ENCODE measurements around the gene LRRK2.
"Not testable (repeated sequence)": the region's sequence is repeated elsewhere in the genome, so short reads cannot be mapped to it uniquely, and the experiment has no call there.

LRRK2 gene

GRCh38 chr12:40343124-40343523 lies 118.3 kb downstream of the LRRK2 start:
- Mint-ChIP-seq H3K27me3 (no peaks in the 10 kb centered on the region), H3K4me3 (no peak overlapping the region), H3K4me1 (no peaks in the 10 kb centered on the region), H3K9me3 (no peaks in the 10 kb centered on the region), H3K27ac (no peak overlapping the region), H3K36me3 (peaks cover 34% of the 10 kb centered on the region)
- ATAC-seq: no peak

GRCh38 chr12:40344312-40344711 lies 119.5 kb downstream of the LRRK2 start:
- Mint-ChIP-seq H3K9me3 (no peaks in the 10 kb centered on the region), H3K4me3 (no peak overlapping the region), H3K27ac (no peak overlapping the region), H3K36me3 (peaks cover 36% of the 10 kb centered on the region), H3K27me3 (no peaks in the 10 kb centered on the region), H3K4me1 (no peaks in the 10 kb centered on the region)
- ATAC-seq: no peak

- H3K27ac Mint-ChIP-seq: no peak overlapping the region
- H3K4me3 Mint-ChIP-seq: no peak overlapping the region
- H3K36me3 Mint-ChIP-seq: peaks cover 66% of the 10 kb centered on the region
- peaks cover 3% of the 10 kb centered on the region for H3K9me3 Mint-ChIP-seq
- no peak for ATAC-seq
- H3K4me1 Mint-ChIP-seq: no peaks in the 10 kb centered on the region
- H3K27me3 Mint-ChIP-seq: no peaks in the 10 kb centered on the region
These were observed 127.2 kb downstream of the LRRK2 start for GRCh38 chr12:40351976-40352375.

GRCh38 chr12:40375076-40375475 lies 150.3 kb downstream of the LRRK2 start:
- peaks cover 8% of the 10 kb centered on the region for H3K4me1 Mint-ChIP-seq
- ATAC-seq: no peak
- H3K27me3 Mint-ChIP-seq: no peaks in the 10 kb centered on the region
- no peak overlapping the region for H3K4me3 Mint-ChIP-seq
- no peaks in the 10 kb centered on the region for H3K36me3 Mint-ChIP-seq
- peaks cover 3% of the 10 kb centered on the region for H3K9me3 Mint-ChIP-seq
- H3K27ac Mint-ChIP-seq: no peak overlapping the region

- Mint-ChIP-seq H3K27me3 (no peaks in the 10 kb centered on the region), H3K4me3 (no peak overlapping the region), H3K4me1 (peaks cover 8% of the 10 kb centered on the region), H3K27ac (peak overlapping the region; percentile 28), H3K36me3 (no peaks in the 10 kb centered on the region), H3K9me3 (peaks cover 3% of the 10 kb centered on the region)
- peak; percentile 37 for ATAC-seq
These were observed 151.9 kb downstream of the LRRK2 start for GRCh38 chr12:40376533-40377267.

- Mint-ChIP-seq H3K36me3 (no peaks in the 10 kb centered on the region), H3K9me3 (peaks cover 3% of the 10 kb centered on the region), H3K27ac (no peak overlapping the region), H3K27me3 (no peaks in the 10 kb centered on the region), H3K4me1 (peaks cover 5% of the 10 kb centered on the region), H3K4me3 (no peak overlapping the region)
- no peak for ATAC-seq
These were observed 153.9 kb downstream of the LRRK2 start for GRCh38 chr12:40378691-40379090.

- Mint-ChIP-seq H3K4me3 (no peak overlapping the region), H3K27ac (no peak overlapping the region), H3K27me3 (peaks cover 6% of the 10 kb centered on the region), H3K36me3 (no peaks in the 10 kb centered on the region), H3K9me3 (peaks cover 3% of the 10 kb centered on the region), H3K4me1 (no peaks in the 10 kb centered on the region)
- ATAC-seq: no peak
These were observed 157.4 kb downstream of the LRRK2 start for GRCh38 chr12:40382217-40382616.

GRCh38 chr12:40387279-40387678 lies 162.5 kb downstream of the LRRK2 start:
- not testable (repeated sequence) for H3K36me3 Mint-ChIP-seq, H3K4me1 Mint-ChIP-seq, H3K27ac Mint-ChIP-seq, H3K4me3 Mint-ChIP-seq, H3K9me3 Mint-ChIP-seq, H3K27me3 Mint-ChIP-seq, ATAC-seq

- Mint-ChIP-seq H3K4me3 (no peak overlapping the region), H3K36me3 (no peaks in the 10 kb centered on the region), H3K27ac (no peak overlapping the region), H3K9me3 (no peaks in the 10 kb centered on the region), H3K4me1 (no peaks in the 10 kb centered on the region), H3K27me3 (no peaks in the 10 kb centered on the region)
- ATAC-seq: no peak
These were observed 166.2 kb downstream of the LRRK2 start for GRCh38 chr12:40390980-40391379.

- Mint-ChIP-seq H3K4me1 (no peaks in the 10 kb centered on the region), H3K4me3 (no peak overlapping the region), H3K9me3 (no peaks in the 10 kb centered on the region), H3K27ac (no peak overlapping the region), H3K27me3 (no peaks in the 10 kb centered on the region), H3K36me3 (no peaks in the 10 kb centered on the region)
- no peak for ATAC-seq
These were observed 168.2 kb downstream of the LRRK2 start for GRCh38 chr12:40393026-40393425.

- Mint-ChIP-seq H3K36me3 (no peaks in the 10 kb centered on the region), H3K27me3 (peaks cover 9% of the 10 kb centered on the region), H3K9me3 (no peaks in the 10 kb centered on the region), H3K4me3 (no peak overlapping the region), H3K4me1 (no peaks in the 10 kb centered on the region), H3K27ac (no peak overlapping the region)
- ATAC-seq: no peak
These were observed 174.9 kb downstream of the LRRK2 start for GRCh38 chr12:40399656-40400055.

GRCh38 chr12:40405419-40405818 lies 180.6 kb downstream of the LRRK2 start:
- Mint-ChIP-seq H3K36me3 (no peaks in the 10 kb centered on the region), H3K4me3 (no peak overlapping the region), H3K4me1 (no peaks in the 10 kb centered on the region), H3K27me3 (peaks cover 8% of the 10 kb centered on the region), H3K27ac (no peak overlapping the region), H3K9me3 (no peaks in the 10 kb centered on the region)
- no peak for ATAC-seq
